Coronary artery (tissue), 2 donors: ENCODE measurements around the gene RIPOR2.

Experiments
- DNase-seq: peaks from one replicate; pipeline ENCODE4 v3.0.0-alpha.2; 2017; ENCODE audit warnings: low spot score
- H3K27ac ChIP-seq, 2 donors: fragments of 200-600 bp; sonication (generic); one replicate each; pipeline ENCODE4 v1.5.1; 2016 to 2019
- H3K4me3 ChIP-seq: fragments of 200-600 bp; sonication (generic); 2 replicates; pipeline ENCODE4 v1.5.1; 2016; ENCODE audit warnings: mild to moderate bottlenecking, moderate library complexity
- CTCF ChIP-seq: fragments of 200-600 bp; sonication (generic); IDR thresholded peaks from one replicate; pipeline ENCODE4 v1.5.1; 2019; ENCODE audit warnings: antibody characterized with exemption

RIPOR2 gene

GRCh38 chr6:24966381-24966780, 30.6 kb upstream of the RIPOR2 start:
- DNase-seq = no peak
- Histone ChIP-seq H3K4me3 (no peak overlapping the region), H3K27ac (no peak overlapping the region)
- TF ChIP-seq CTCF = no peak

- no peak overlapping the region for H3K4me3 ChIP-seq
- H3K27ac ChIP-seq = no peak overlapping the region
- TF ChIP-seq CTCF = no peak
- no peak for DNase-seq
These were observed 28.3 kb upstream of the RIPOR2 start for GRCh38 chr6:24963887-24964570.

- no peak overlapping the region for H3K27ac ChIP-seq
- H3K4me3 ChIP-seq = no peak overlapping the region
- no peak for TF ChIP-seq CTCF
- no peak for DNase-seq
These were observed 27.6 kb upstream of the RIPOR2 start for GRCh38 chr6:24963339-24963738.

GRCh38 chr6:24961852-24962251, 26.1 kb upstream of the RIPOR2 start:
- no peak for TF ChIP-seq CTCF
- Histone ChIP-seq H3K27ac (no peak overlapping the region), H3K4me3 (no peak overlapping the region)
- DNase-seq = no peak

- no peak for DNase-seq
- no peak for TF ChIP-seq CTCF
- no peak overlapping the region for H3K27ac ChIP-seq
- H3K4me3 ChIP-seq = no peak overlapping the region
These were observed 25.3 kb upstream of the RIPOR2 start for GRCh38 chr6:24960991-24961475.

GRCh38 chr6:24959319-24959718, 23.6 kb upstream of the RIPOR2 start:
- DNase-seq = no peak
- no peak for TF ChIP-seq CTCF
- Histone ChIP-seq H3K27ac (no peak overlapping the region), H3K4me3 (no peak overlapping the region)

- Histone ChIP-seq H3K27ac (no peak overlapping the region), H3K4me3 (no peak overlapping the region)
- DNase-seq = no peak
- TF ChIP-seq CTCF = no peak
These were observed 21.4 kb upstream of the RIPOR2 start for GRCh38 chr6:24957199-24957598.
